Measurements from ENCODE around the gene STARD9.

DNA sequence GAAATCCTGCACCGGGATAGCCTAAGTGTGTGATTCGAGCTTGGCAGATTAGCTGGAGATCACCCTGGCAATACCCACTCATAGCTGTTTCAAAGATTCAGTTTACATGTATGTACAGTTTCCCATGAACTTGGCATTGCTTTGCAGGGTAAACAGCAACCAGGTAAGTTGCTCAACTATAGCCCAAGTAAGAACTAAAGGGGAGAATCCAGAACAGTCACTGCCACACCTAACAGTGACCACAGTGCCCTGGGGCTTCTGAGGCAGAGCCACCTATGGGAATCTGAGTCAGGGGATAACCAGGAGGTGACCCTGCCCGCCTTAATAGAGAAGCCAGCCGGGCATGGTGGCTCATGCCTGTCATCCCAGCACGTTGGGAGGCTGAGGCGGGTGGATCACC lies 145.6 kb downstream of the STARD9 start:
- TF ChIP-seq, protein P1, sequence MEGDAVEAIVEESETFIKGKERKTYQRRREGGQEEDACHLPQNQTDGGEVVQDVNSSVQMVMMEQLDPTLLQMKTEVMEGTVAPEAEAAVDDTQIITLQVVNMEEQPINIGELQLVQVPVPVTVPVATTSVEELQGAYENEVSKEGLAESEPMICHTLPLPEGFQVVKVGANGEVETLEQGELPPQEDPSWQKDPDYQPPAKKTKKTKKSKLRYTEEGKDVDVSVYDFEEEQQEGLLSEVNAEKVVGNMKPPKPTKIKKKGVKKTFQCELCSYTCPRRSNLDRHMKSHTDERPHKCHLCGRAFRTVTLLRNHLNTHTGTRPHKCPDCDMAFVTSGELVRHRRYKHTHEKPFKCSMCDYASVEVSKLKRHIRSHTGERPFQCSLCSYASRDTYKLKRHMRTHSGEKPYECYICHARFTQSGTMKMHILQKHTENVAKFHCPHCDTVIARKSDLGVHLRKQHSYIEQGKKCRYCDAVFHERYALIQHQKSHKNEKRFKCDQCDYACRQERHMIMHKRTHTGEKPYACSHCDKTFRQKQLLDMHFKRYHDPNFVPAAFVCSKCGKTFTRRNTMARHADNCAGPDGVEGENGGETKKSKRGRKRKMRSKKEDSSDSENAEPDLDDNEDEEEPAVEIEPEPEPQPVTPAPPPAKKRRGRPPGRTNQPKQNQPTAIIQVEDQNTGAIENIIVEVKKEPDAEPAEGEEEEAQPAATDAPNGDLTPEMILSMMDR (IDR thresholded peaks at IDR 0.05 in 2 of 3, conservative IDR thresholded peaks at IDR 0.05 in 1 of 3; ENCODE audit: insufficient read depth in 2 of 3, low read depth in 1 of 3, low read length in 3 of 3): no peak
- no peak for TF ChIP-seq ZZZ3 (IDR thresholded peaks at IDR 0.05)
- TF ChIP-seq, protein P2, sequence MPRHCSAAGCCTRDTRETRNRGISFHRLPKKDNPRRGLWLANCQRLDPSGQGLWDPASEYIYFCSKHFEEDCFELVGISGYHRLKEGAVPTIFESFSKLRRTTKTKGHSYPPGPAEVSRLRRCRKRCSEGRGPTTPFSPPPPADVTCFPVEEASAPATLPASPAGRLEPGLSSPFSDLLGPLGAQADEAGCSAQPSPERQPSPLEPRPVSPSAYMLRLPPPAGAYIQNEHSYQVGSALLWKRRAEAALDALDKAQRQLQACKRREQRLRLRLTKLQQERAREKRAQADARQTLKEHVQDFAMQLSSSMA (CRISPR knock-in tag; IDR thresholded peaks at IDR 0.05): no peak
- no peak for TF ChIP-seq ATF6 (CRISPR knock-in tag; IDR thresholded peaks at IDR 0.05)
- no peak for TF ChIP-seq POLR2AphosphoS5 (IDR thresholded peaks at IDR 0.05; ENCODE audit: control insufficient read depth, insufficient read depth, low read depth, low read length)
- TF ChIP-seq, protein P3, sequence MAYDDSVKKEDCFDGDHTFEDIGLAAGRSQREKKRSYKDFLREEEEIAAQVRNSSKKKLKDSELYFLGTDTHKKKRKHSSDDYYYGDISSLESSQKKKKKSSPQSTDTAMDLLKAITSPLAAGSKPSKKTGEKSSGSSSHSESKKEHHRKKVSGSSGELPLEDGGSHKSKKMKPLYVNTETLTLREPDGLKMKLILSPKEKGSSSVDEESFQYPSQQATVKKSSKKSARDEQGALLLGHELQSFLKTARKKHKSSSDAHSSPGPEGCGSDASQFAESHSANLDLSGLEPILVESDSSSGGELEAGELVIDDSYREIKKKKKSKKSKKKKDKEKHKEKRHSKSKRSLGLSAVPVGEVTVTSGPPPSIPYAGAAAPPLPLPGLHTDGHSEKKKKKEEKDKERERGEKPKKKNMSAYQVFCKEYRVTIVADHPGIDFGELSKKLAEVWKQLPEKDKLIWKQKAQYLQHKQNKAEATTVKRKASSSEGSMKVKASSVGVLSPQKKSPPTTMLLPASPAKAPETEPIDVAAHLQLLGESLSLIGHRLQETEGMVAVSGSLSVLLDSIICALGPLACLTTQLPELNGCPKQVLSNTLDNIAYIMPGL (CRISPR knock-in tag; IDR thresholded peaks at IDR 0.05): no peak
- TF ChIP-seq NR1H2 (CRISPR knock-in tag; IDR thresholded peaks at IDR 0.05): no peak
- no peak for TF ChIP-seq MTA2 (IDR thresholded peaks at IDR 0.05; ENCODE audit: low read depth)
